Stimulated activated naive CD8-positive, alpha-beta T cell treated with anti-CD3 and anti-CD28 coated beads, Interleukin-15, Interleukin-2, amounts not matched to agents 100 ng/mL and 50 ng/mL, for 24 hours (primary cell): ENCODE measurements around the gene POU1F1.
"Not testable (repeated sequence)": the region's sequence is repeated elsewhere in the genome, so short reads cannot be mapped to it uniquely, and the experiment has no call there.

Source experiments
- H3K27ac Mint-ChIP-seq: one replicate; pipeline ENCODE4 v1.8.0; 2021; ENCODE audit warnings: mild to moderate bottlenecking, mixed read lengths
- H3K27me3 Mint-ChIP-seq: one replicate; pipeline ENCODE4 v1.8.0; 2021; ENCODE audit warnings: mixed read lengths
- H3K36me3 Mint-ChIP-seq: one replicate; pipeline ENCODE4 v1.8.0; 2021; ENCODE audit warnings: low read depth, mixed read lengths
- H3K4me1 Mint-ChIP-seq: one replicate; pipeline ENCODE4 v1.8.0; 2021; ENCODE audit warnings: low read depth, mixed read lengths
- H3K4me3 Mint-ChIP-seq: one replicate; pipeline ENCODE4 v1.8.0; 2021; ENCODE audit warnings: mild to moderate bottlenecking, mixed read lengths
- H3K9me3 Mint-ChIP-seq: one replicate; pipeline ENCODE4 v1.8.0; 2021; ENCODE audit warnings: mixed read lengths

The POU1F1 gene

GRCh38 chr3:87276484-87276883 is at the start of gene POU1F1:
POU1F1 (minus strand) TSS chr3:87276584; CDS start chr3:87276462, 122 bp downstream.
- Mint-ChIP-seq H3K4me1 (peaks cover 12% of the 10 kb centered on the region), H3K27ac (no peak within 1 kb of the TSS), H3K36me3 (no peaks in the 10 kb centered on the region), H3K4me3 (no peak within 1 kb of the TSS), H3K27me3 (no peaks in the 10 kb centered on the region), H3K9me3 (no peaks in the 10 kb centered on the region)

GRCh38 chr3:87324609-87325008 is 48.2 kb upstream of the POU1F1 start:
- H3K27me3 Mint-ChIP-seq = peaks cover 9% of the 10 kb centered on the region
- no peak overlapping the region for H3K4me3 Mint-ChIP-seq
- H3K36me3 Mint-ChIP-seq = no peaks in the 10 kb centered on the region
- peaks cover 3% of the 10 kb centered on the region for H3K9me3 Mint-ChIP-seq
- no peak overlapping the region for H3K27ac Mint-ChIP-seq
- H3K4me1 Mint-ChIP-seq = no peaks in the 10 kb centered on the region

- Mint-ChIP-seq H3K4me3 (no peak overlapping the region), H3K36me3 (no peaks in the 10 kb centered on the region), H3K27ac (no peak overlapping the region), H3K9me3 (peaks cover 3% of the 10 kb centered on the region), H3K27me3 (peaks cover 22% of the 10 kb centered on the region), H3K4me1 (no peaks in the 10 kb centered on the region)
These were observed 44.6 kb upstream of the POU1F1 start for GRCh38 chr3:87320756-87321626.

GRCh38 chr3:87318617-87319021 is 42.2 kb upstream of the POU1F1 start:
- H3K9me3 Mint-ChIP-seq = no peaks in the 10 kb centered on the region
- H3K36me3 Mint-ChIP-seq = no peaks in the 10 kb centered on the region

GRCh38 chr3:87317779-87318178 is 41.4 kb upstream of the POU1F1 start:
- H3K27me3 Mint-ChIP-seq = peaks cover 18% of the 10 kb centered on the region
- no peaks in the 10 kb centered on the region for H3K36me3 Mint-ChIP-seq
- no peak overlapping the region for H3K4me3 Mint-ChIP-seq
- peaks cover 5% of the 10 kb centered on the region for H3K4me1 Mint-ChIP-seq
- H3K27ac Mint-ChIP-seq = no peak overlapping the region
- no peaks in the 10 kb centered on the region for H3K9me3 Mint-ChIP-seq

More at GRCh38 chr3:87318617-87319021, 42.2 kb upstream of the POU1F1 start:
- Mint-ChIP-seq H3K4me1 (no peaks in the 10 kb centered on the region), H3K27ac (no peak overlapping the region), H3K4me3 (no peak overlapping the region), H3K27me3 (peaks cover 18% of the 10 kb centered on the region)

GRCh38 chr3:87313641-87314040 is 37.3 kb upstream of the POU1F1 start:
- Mint-ChIP-seq H3K4me3 (no peak overlapping the region), H3K36me3 (no peaks in the 10 kb centered on the region), H3K9me3 (no peaks in the 10 kb centered on the region), H3K4me1 (peaks cover 13% of the 10 kb centered on the region), H3K27ac (peak overlapping the region; percentile 4), H3K27me3 (peaks cover 8% of the 10 kb centered on the region)

- peaks cover 13% of the 10 kb centered on the region for H3K4me1 Mint-ChIP-seq
- no peaks in the 10 kb centered on the region for H3K9me3 Mint-ChIP-seq
- no peaks in the 10 kb centered on the region for H3K27me3 Mint-ChIP-seq
- no peak overlapping the region for H3K4me3 Mint-ChIP-seq
- H3K36me3 Mint-ChIP-seq = no peaks in the 10 kb centered on the region
- H3K27ac Mint-ChIP-seq = peak overlapping the region; percentile 42
These were observed 34.9 kb upstream of the POU1F1 start for GRCh38 chr3:87311309-87311708.

GRCh38 chr3:87309601-87310000 is 33.2 kb upstream of the POU1F1 start:
- Mint-ChIP-seq H3K36me3 (no peaks in the 10 kb centered on the region), H3K9me3 (no peaks in the 10 kb centered on the region), H3K27ac (no peak overlapping the region), H3K4me1 (peaks cover 13% of the 10 kb centered on the region), H3K27me3 (peaks cover 4% of the 10 kb centered on the region), H3K4me3 (no peak overlapping the region)

GRCh38 chr3:87307805-87308204 is 31.4 kb upstream of the POU1F1 start:
- Mint-ChIP-seq H3K36me3 (no peaks in the 10 kb centered on the region), H3K9me3 (no peaks in the 10 kb centered on the region), H3K4me1 (peaks cover 9% of the 10 kb centered on the region), H3K4me3 (no peak overlapping the region), H3K27ac (no peak overlapping the region), H3K27me3 (peaks cover 4% of the 10 kb centered on the region)

- H3K9me3 Mint-ChIP-seq = no peaks in the 10 kb centered on the region
- H3K36me3 Mint-ChIP-seq = no peaks in the 10 kb centered on the region
These were observed 29.1 kb upstream of the POU1F1 start for GRCh38 chr3:87305517-87305916.

GRCh38 chr3:87305031-87305430 is 28.6 kb upstream of the POU1F1 start:
- H3K36me3 Mint-ChIP-seq = not testable (repeated sequence)

More at GRCh38 chr3:87305517-87305916, 29.1 kb upstream of the POU1F1 start:
- H3K4me3 Mint-ChIP-seq = no peak overlapping the region
- H3K27me3 Mint-ChIP-seq = peaks cover 4% of the 10 kb centered on the region
- no peaks in the 10 kb centered on the region for H3K4me1 Mint-ChIP-seq
- H3K27ac Mint-ChIP-seq = no peak overlapping the region

GRCh38 chr3:87298111-87298718 is 21.8 kb upstream of the POU1F1 start:
- Mint-ChIP-seq H3K4me1 (no peaks in the 10 kb centered on the region), H3K27me3 (no peaks in the 10 kb centered on the region), H3K4me3 (no peak overlapping the region), H3K36me3 (no peaks in the 10 kb centered on the region), H3K27ac (no peak overlapping the region), H3K9me3 (no peaks in the 10 kb centered on the region)

More at GRCh38 chr3:87305031-87305430, 28.6 kb upstream of the POU1F1 start:
- not testable (repeated sequence) for H3K9me3 Mint-ChIP-seq, H3K4me3 Mint-ChIP-seq, H3K4me1 Mint-ChIP-seq, H3K27me3 Mint-ChIP-seq, H3K27ac Mint-ChIP-seq

- Mint-ChIP-seq H3K27me3 (peaks cover 3% of the 10 kb centered on the region), H3K4me1 (no peaks in the 10 kb centered on the region), H3K9me3 (no peaks in the 10 kb centered on the region), H3K27ac (no peak overlapping the region), H3K4me3 (no peak overlapping the region), H3K36me3 (no peaks in the 10 kb centered on the region)
These were observed 12.1 kb upstream of the POU1F1 start for GRCh38 chr3:87288446-87288845.

- Mint-ChIP-seq H3K4me3 (no peak overlapping the region), H3K9me3 (no peaks in the 10 kb centered on the region), H3K27ac (no peak overlapping the region), H3K36me3 (no peaks in the 10 kb centered on the region), H3K27me3 (peaks cover 3% of the 10 kb centered on the region), H3K4me1 (no peaks in the 10 kb centered on the region)
These were observed 10.6 kb upstream of the POU1F1 start for GRCh38 chr3:87287011-87287410.

- Mint-ChIP-seq H3K4me3 (no peak overlapping the region), H3K27me3 (no peaks in the 10 kb centered on the region), H3K36me3 (no peaks in the 10 kb centered on the region), H3K9me3 (no peaks in the 10 kb centered on the region), H3K4me1 (peaks cover 30% of the 10 kb centered on the region), H3K27ac (no peak overlapping the region)
These were observed 3.6 kb downstream of the POU1F1 start for GRCh38 chr3:87272718-87273341.
